ENCODE measurements around the gene SDSL.

DNA sequence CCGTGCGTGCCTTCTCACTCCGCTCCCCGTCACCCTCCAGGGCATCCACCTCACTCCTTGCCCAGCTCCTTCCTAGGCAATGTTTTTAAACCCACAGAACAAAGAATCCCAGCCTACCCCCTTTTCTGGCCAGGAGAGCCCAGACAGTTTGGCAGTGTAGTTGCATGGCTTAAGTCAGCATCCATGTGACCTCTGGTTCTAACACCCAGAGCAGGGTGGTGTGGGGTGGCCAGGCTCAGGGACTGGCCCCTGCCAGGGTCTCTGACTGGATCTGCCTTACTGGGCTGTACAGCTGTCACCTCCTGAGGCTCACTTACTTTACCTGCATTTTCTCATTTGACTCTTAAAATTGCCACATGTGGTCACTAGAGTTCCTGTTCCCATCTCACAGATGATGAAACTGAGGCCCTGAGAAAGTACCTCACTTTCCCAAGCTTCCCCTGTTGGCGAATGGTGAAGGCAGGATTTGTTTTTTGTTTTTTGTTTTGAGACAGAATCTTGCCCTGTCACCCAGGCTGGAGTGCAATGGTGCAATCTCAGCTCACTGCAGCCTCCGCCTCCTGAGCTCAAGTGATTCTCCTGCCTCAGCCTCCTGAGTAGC lies 36.8 kb upstream of the SDSL start:
- TF ChIP-seq, protein P1, sequence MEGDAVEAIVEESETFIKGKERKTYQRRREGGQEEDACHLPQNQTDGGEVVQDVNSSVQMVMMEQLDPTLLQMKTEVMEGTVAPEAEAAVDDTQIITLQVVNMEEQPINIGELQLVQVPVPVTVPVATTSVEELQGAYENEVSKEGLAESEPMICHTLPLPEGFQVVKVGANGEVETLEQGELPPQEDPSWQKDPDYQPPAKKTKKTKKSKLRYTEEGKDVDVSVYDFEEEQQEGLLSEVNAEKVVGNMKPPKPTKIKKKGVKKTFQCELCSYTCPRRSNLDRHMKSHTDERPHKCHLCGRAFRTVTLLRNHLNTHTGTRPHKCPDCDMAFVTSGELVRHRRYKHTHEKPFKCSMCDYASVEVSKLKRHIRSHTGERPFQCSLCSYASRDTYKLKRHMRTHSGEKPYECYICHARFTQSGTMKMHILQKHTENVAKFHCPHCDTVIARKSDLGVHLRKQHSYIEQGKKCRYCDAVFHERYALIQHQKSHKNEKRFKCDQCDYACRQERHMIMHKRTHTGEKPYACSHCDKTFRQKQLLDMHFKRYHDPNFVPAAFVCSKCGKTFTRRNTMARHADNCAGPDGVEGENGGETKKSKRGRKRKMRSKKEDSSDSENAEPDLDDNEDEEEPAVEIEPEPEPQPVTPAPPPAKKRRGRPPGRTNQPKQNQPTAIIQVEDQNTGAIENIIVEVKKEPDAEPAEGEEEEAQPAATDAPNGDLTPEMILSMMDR (IDR thresholded peaks at IDR 0.05; ENCODE audit: low read depth, low read length, poor library complexity, severe bottlenecking), result no peak
- TF ChIP-seq EZH2phosphoT487 (IDR thresholded peaks at IDR 0.05; ENCODE audit: borderline replicate concordance, low read length), result no peak
